Muscle layer of duodenum (tissue), 2 donors: Measurements from ENCODE around the gene PALLD.

ENCODE experiments used
- H3K27ac ChIP-seq: one replicate; pipeline ENCODE4 v1.7.0; 2013; ENCODE audit warnings: mild to moderate bottlenecking, low read length
- H3K27me3 ChIP-seq: one replicate; pipeline ENCODE4 v1.7.0; 2013; ENCODE audit warnings: low read depth, mild to moderate bottlenecking, control low read depth, low read length
- H3K36me3 ChIP-seq, 2 donors: one replicate each; pipeline ENCODE4 v1.7.0; 2013; ENCODE audit warnings: low read length in 2 of 2, control low read depth in 1 of 2, mild to moderate bottlenecking in 1 of 2; ENCODE audit not compliant: insufficient read depth in 2 of 2, control insufficient read depth in 1 of 2
- H3K4me1 ChIP-seq, 2 donors: one replicate each; pipeline ENCODE4 v1.7.0; 2013; ENCODE audit warnings: low read length in 2 of 2, mild to moderate bottlenecking in 2 of 2, control low read depth in 1 of 2, moderate library complexity in 1 of 2; ENCODE audit not compliant: insufficient read depth in 2 of 2, control insufficient read depth in 1 of 2
- H3K4me3 ChIP-seq, 2 donors: one replicate each; pipeline ENCODE4 v1.7.0; 2013; ENCODE audit warnings: low read length in 2 of 2, low read depth in 1 of 2, mild to moderate bottlenecking in 1 of 2
- H3K9me3 ChIP-seq, 2 donors: one replicate each; pipeline ENCODE4 v1.7.0; 2013; ENCODE audit warnings: low read length in 2 of 2, control low read depth in 1 of 2, mild to moderate bottlenecking in 1 of 2; ENCODE audit not compliant: control insufficient read depth in 1 of 2
- donor health status: healthy.

PALLD gene

GRCh38 chr4:168541266-168541953, 44.6 kb downstream of the PALLD start:
- H3K27ac ChIP-seq: no peak overlapping the region
- no peaks in the 10 kb centered on the region for H3K36me3 ChIP-seq
- no peaks in the 10 kb centered on the region for H3K27me3 ChIP-seq
- H3K4me1 ChIP-seq: peaks cover 0 to 4% of the 10 kb centered on the region in 2 donors
- H3K9me3 ChIP-seq: no peaks in the 10 kb centered on the region
- H3K4me3 ChIP-seq: no peak overlapping the region

DNA sequence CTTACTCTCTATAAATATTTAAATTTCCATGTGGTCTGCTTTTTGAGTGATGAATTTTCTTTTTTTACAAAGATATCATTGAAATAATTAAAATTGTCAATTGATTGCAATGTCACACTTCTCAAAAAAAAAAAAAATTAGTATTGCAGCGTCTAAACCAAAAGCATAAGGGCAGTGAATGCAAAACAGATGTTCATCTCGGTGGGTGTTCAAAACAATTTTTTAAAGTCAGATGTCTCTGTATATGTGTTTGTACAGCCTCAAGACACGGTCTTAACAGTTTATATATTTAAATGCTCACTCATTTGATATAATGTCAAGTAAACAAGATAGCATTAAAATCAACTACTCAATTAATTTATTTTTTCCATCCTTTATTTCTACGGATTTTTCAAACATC, 52.3 kb downstream of the PALLD start:
- H3K4me3 ChIP-seq: no peak overlapping the region
- H3K27me3 ChIP-seq: no peaks in the 10 kb centered on the region

DNA sequence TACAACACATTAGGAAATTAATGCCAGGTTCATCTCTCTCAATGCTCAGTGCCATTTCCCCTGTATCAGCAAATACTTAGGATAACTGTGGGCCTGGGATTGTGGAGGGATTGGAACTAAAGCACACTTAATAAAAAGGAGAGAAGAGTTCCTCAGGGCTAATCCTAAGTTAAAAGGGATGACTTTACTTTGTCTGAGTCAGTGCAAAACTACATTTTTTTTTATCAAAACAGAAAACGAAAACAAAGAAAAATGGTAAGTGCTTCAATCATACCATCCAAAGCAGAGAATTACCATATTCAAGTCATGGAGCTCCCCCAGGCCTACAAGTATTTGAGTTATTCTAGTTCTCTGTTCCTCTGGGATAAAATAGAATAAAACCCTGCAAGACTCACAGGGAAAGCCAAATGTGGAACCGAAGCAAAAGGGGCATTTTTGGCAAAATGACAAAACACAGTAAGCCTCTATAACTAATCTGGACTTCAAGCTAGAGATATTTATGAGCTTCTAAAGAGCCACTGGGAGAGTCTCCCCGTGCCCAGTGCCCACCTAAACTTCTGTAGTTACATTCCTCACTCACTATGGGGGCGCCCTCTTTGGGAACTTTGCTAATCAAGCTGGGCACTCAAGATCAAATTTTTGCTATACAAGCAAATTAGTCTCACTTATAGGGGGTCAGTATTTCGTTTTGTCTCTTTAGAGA, 53.4 kb downstream of the PALLD start:
- Histone ChIP-seq H3K4me3 (no peak overlapping the region), H3K27ac (no peak overlapping the region), H3K27me3 (no peaks in the 10 kb centered on the region), H3K9me3 (no peaks in the 10 kb centered on the region), H3K36me3 (no peaks in the 10 kb centered on the region), H3K4me1 (no peaks in the 10 kb centered on the region)

More for the DNA sequence above, 52.3 kb downstream of the PALLD start:
- peaks cover 0 to 2% of the 10 kb centered on the region in 2 donors for H3K4me1 ChIP-seq
- H3K27ac ChIP-seq: no peak overlapping the region
- H3K36me3 ChIP-seq: no peaks in the 10 kb centered on the region
- no peaks in the 10 kb centered on the region for H3K9me3 ChIP-seq

DNA sequence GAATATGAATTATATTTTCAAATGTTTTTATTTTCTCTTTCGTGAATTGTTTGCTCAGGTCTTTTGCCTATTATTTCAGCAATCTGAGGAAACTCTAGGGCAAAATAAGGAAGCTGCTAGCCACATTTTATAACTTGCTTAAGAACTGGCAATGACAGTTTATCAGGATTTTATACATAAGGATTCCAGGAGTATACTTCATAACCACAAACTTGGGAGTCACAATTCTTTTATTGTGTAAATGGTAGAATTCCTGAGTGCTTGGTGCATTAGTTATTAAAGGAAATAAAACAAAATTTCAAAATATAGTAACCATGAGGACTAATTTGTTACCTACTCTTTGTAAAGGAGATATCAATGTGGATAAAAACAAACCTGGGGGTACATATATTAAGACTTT, 54.4 kb downstream of the PALLD start:
- Histone ChIP-seq H3K9me3 (no peaks in the 10 kb centered on the region), H3K27me3 (no peaks in the 10 kb centered on the region), H3K36me3 (no peaks in the 10 kb centered on the region), H3K4me3 (no peak overlapping the region), H3K27ac (no peak overlapping the region), H3K4me1 (no peaks in the 10 kb centered on the region)

DNA sequence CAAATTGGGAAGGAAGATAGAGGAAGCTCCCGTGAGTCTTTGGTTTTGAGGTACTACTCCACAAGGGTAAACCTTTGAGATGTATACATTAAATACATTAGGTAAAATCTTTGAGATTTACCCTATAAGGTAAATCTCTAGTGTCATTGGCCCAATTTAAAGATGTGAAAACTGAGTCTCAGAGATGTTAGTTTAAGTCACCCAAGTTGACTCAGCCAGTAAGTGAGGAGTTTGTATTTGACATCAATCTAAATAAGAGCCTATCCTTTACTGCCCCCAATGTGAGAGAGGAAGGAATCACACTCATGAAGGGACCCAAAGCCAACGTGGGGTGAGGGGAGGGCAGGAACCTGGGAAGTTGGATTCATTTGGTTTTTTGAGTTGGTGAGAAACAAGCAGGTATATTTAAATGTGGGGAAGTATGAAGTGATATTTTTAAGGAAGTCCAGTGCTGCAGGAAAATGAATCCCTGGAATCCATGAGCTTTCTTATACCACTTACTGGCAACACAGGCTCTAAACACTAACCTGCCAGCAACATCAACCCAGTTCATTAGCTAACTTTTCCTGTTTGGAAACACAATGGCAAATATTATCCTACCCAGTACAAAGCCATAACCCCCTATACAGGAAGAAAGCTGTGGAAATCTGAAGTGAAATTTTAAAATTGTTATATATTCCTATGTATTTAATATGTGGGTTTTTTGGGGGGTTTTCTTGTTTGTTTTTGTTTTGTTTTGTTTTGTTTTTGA, 55.3 kb downstream of the PALLD start:
- no peaks in the 10 kb centered on the region for H3K27me3 ChIP-seq
- no peak overlapping the region for H3K4me3 ChIP-seq
- no peaks in the 10 kb centered on the region for H3K36me3 ChIP-seq
- no peak overlapping the region for H3K27ac ChIP-seq
- no peaks in the 10 kb centered on the region for H3K4me1 ChIP-seq
- H3K9me3 ChIP-seq: no peaks in the 10 kb centered on the region

DNA sequence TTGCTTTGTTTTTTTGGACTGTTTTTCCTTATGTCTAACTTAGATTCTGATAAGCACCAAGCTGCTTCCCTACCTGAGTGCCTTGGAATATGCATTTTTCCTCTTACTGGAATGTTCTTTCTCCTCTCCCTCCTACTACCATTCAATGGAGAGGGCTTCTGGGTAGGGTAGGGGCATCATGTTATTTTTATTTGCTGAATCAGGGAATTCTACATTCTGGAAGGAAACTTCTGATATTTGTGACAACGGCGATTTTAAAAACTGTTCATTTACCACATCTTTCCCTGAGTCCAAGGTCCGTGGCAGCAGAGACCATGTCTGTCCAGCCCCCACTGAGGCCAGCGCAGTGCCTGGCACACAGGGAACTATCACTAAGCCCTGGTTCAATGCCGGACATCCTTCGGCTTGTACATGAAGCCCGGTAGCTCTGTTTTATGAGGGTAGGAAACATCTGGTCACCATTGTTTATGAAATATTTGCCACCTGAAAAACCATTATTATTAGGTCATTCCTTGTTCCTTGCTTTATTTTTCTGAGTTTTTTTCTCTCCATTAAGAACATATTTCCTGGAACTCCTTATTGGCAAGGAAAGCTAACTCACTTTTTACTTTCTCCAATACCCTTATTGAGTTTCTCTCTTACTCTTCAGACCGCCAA, 57.0 kb downstream of the PALLD start:
- no peaks in the 10 kb centered on the region for H3K36me3 ChIP-seq
- H3K27me3 ChIP-seq: no peaks in the 10 kb centered on the region
- no peak overlapping the region for H3K4me3 ChIP-seq
- H3K9me3 ChIP-seq: no peaks in the 10 kb centered on the region
- H3K4me1 ChIP-seq: no peaks in the 10 kb centered on the region
- no peak overlapping the region for H3K27ac ChIP-seq

- no peaks in the 10 kb centered on the region for H3K27me3 ChIP-seq
- no peak overlapping the region for H3K4me3 ChIP-seq
- no peaks in the 10 kb centered on the region for H3K9me3 ChIP-seq
- H3K36me3 ChIP-seq: no peaks in the 10 kb centered on the region
- peaks cover 0 to under 1% of the 10 kb centered on the region in 2 donors for H3K4me1 ChIP-seq
- H3K27ac ChIP-seq: no peak overlapping the region
Observed at GRCh38 chr4:168555437-168555836, 58.6 kb downstream of the PALLD start.

DNA sequence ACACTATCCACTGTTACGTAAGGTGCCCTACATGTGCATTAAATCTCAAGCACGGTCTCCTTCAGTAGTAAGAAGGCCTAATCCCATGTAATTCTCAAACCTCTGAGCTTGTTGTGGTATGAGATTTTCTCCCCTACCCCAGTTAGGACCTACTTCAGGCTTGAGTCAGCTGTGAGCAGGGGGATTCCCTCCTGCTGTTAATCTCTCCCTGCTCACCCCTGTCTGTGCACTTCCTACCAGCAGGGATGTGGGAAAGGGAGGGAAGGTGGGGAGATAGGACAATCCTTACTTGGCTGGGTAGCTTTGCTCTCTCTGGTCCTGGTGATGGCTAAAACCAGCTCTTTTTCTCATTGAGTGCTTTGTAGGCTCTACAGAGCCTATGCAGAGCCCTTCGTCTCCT, 60.8 kb downstream of the PALLD start:
- H3K4me1 ChIP-seq: peaks cover 0 to 12% of the 10 kb centered on the region in 2 donors
- no peaks in the 10 kb centered on the region for H3K9me3 ChIP-seq
- no peaks in the 10 kb centered on the region for H3K27me3 ChIP-seq
- no peak overlapping the region for H3K4me3 ChIP-seq
- H3K27ac ChIP-seq: no peak overlapping the region
- no peaks in the 10 kb centered on the region for H3K36me3 ChIP-seq

GRCh38 chr4:168558599-168558998, 61.7 kb downstream of the PALLD start:
- H3K9me3 ChIP-seq: no peaks in the 10 kb centered on the region
- H3K36me3 ChIP-seq: no peaks in the 10 kb centered on the region
- no peak overlapping the region for H3K4me3 ChIP-seq
- no peaks in the 10 kb centered on the region for H3K27me3 ChIP-seq
- no peak overlapping the region for H3K27ac ChIP-seq
- peaks cover 0 to 12% of the 10 kb centered on the region in 2 donors for H3K4me1 ChIP-seq

DNA sequence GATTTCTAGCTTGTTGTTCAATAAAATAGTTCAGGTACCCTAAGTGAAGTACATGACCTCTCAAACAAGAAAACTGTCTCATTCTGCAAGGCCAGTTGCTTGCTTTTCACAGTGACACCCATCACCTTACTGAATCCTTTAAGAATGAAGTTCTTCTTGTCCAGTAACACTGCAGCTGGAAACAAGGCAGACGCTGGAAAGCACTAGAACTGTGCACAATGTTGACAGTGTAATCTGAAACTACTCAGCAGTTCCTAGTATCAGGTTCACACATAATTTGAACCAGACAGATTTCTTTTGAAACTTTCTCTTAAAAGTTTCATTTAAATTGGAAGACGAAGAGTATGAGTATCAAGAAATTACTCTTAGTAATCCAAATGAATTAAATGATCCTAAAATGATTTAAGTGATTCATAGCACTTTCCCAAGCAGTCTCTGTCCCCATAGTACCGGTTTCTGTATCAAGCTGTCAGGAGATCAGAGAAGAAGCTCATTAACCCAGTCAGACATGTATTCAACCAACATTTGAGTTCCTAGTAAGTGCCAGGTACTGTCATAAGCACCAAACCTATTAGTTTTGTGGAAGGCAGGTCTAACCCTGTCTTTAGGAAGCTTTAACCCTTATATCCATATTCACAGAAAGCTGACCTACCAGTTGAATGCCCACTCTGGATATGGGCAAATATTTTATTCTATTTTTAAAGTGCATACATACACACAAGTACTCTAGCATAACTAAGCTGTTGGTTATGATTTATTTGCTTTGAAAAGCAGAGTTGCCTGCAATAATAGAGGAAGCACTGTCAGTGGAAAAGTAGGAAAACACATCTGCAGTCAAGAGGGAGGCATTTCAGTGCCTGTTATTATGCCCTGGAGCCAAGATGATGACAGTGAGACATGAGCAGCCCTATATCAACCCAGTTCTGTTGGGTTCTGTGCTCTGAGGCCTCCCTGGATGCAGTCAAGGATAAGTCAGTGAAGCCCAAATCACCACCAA, 63.6 kb downstream of the PALLD start:
- H3K27me3 ChIP-seq: no peaks in the 10 kb centered on the region
- no peak overlapping the region for H3K27ac ChIP-seq
- H3K9me3 ChIP-seq: no peaks in the 10 kb centered on the region
- H3K4me3 ChIP-seq: no peak overlapping the region
- peaks cover 0 to 12% of the 10 kb centered on the region in 2 donors for H3K4me1 ChIP-seq
- H3K36me3 ChIP-seq: no peaks in the 10 kb centered on the region
